IMR-90 (cell line): Measurements from ENCODE around the gene ACTR2. TPM values are rescaled to one million over a fixed set of nuclear protein-coding genes. Genes with fewer than 3 reads are reported as not detected.

Experiments
- ATAC-seq: fragments of 200-7000 bp; cut with Tn5 transposase; 2 replicates; pipeline ENCODE4 v1.9.1; 2020; ENCODE audit warnings: low read depth, mild to moderate bottlenecking, moderate library complexity
- BruUV-seq: library from RNA; stranded (reverse); fragments of 400-500 nt; replicated peaks from 2 replicates; lab custom pipeline; 2021; lab: Mats Ljungman, UMichigan
- CTCF ChIA-PET: fragments of 300-600 bp; formaldehyde crosslinking; extraction: SDS; loops from one replicate; lab custom pipeline; 2021; ENCODE audit warnings: antibody characterized with exemption; lab: Yijun Ruan, JAX
- POLR2A ChIA-PET: fragments of 300-600 bp; sonication (Branson Sonifier 250); formaldehyde crosslinking; loops from one replicate; lab custom pipeline; 2022; ENCODE audit warnings: antibody characterized with exemption; ENCODE audit not compliant: unreplicated experiment; lab: Charles Lee
- DNase-seq: peaks from one replicate; pipeline ENCODE4 v3.0.0; 2013
- H2AFZ ChIP-seq: replicated peaks from 2 replicates; pipeline ENCODE3; 2013; ENCODE audit warnings: low read length, mild to moderate bottlenecking; ENCODE audit not compliant: poor library complexity
- H2AK5ac ChIP-seq: 2 replicates; pipeline ENCODE4 v1.6.1; 2013; ENCODE audit warnings: low read depth, low read length, inconsistent platforms
- H2AK9ac ChIP-seq: replicated peaks from 2 replicates; pipeline ENCODE3; 2013; ENCODE audit warnings: mild to moderate bottlenecking, low read depth, low read length, moderate library complexity; ENCODE audit not compliant: poor library complexity
- H2BK120ac ChIP-seq: 2 replicates; pipeline ENCODE4 v1.6.1; 2013; ENCODE audit warnings: low read depth, low read length, inconsistent platforms
- H2BK15ac ChIP-seq: 3 replicates; pipeline ENCODE4 v1.6.1; 2013; ENCODE audit warnings: low read depth, low read length, inconsistent platforms
- H2BK20ac ChIP-seq: 2 replicates; pipeline ENCODE4 v1.6.1; 2013; ENCODE audit warnings: low read depth, mild to moderate bottlenecking, inconsistent platforms, low read length, moderate library complexity
- H2BK5ac ChIP-seq: 2 replicates; pipeline ENCODE4 v1.6.1; 2013; ENCODE audit warnings: mild to moderate bottlenecking, low read depth, low read length, inconsistent platforms; ENCODE audit not compliant: poor library complexity, severe bottlenecking
- H3K14ac ChIP-seq: replicated peaks from 2 replicates; pipeline ENCODE4 v1.6.1; 2013; ENCODE audit warnings: low read depth, low read length, inconsistent platforms
- H3K18ac ChIP-seq: 2 replicates; pipeline ENCODE4 v1.6.1; 2013; ENCODE audit warnings: low read depth, low read length, control low read depth
- H3K23ac ChIP-seq: 2 replicates; pipeline ENCODE4 v1.6.1; 2013; ENCODE audit warnings: low read depth, low read length, inconsistent platforms
- H3K27ac ChIP-seq: 2 replicates; pipeline ENCODE4 v1.5.1; 2013; ENCODE audit warnings: mild to moderate bottlenecking, control low read depth, low read length; ENCODE audit not compliant: insufficient read depth
- H3K27me3 ChIP-seq: 2 replicates; pipeline ENCODE4 v1.6.1; 2013; ENCODE audit warnings: low read length; ENCODE audit not compliant: control insufficient read depth, insufficient read depth
- H3K36me3 ChIP-seq: 2 replicates; pipeline ENCODE4 v1.6.1; 2013; ENCODE audit warnings: low read length, mixed read lengths; ENCODE audit not compliant: control insufficient read depth, insufficient read depth
- H3K4ac ChIP-seq: 2 replicates; pipeline ENCODE4 v1.6.1; 2013; ENCODE audit warnings: low read depth, low read length, inconsistent platforms
- H3K4me1 ChIP-seq: 2 replicates; pipeline ENCODE4 v1.6.1; 2013; ENCODE audit warnings: low read length, mixed read lengths; ENCODE audit not compliant: control insufficient read depth, insufficient read depth
- H3K4me2 ChIP-seq: 2 replicates; pipeline ENCODE4 v1.6.1; 2013; ENCODE audit warnings: low read depth, mild to moderate bottlenecking, control low read depth, low read length, moderate library complexity
- H3K4me3 ChIP-seq: 2 replicates; pipeline ENCODE4 v1.5.1; 2013; ENCODE audit warnings: low read depth, mild to moderate bottlenecking, control low read depth, low read length, moderate library complexity; ENCODE audit not compliant: insufficient read depth
- H3K56ac ChIP-seq: 2 replicates; pipeline ENCODE4 v1.6.1; 2013; ENCODE audit warnings: low read length, inconsistent platforms; ENCODE audit not compliant: insufficient read depth; ENCODE audit errors: extremely low read depth
- H3K79me1 ChIP-seq, 2 experiments: 2 replicates each; pipeline ENCODE4 v1.6.1; 2013; ENCODE audit warnings: low read length in 2 of 2, inconsistent platforms in 1 of 2, low read depth in 1 of 2
- H3K9ac ChIP-seq: 2 replicates; pipeline ENCODE4 v1.6.1; 2013; ENCODE audit warnings: low read depth, low read length, control low read depth
- H3K9me1 ChIP-seq: 2 replicates; pipeline ENCODE4 v1.6.1; 2013; ENCODE audit warnings: low read length, inconsistent platforms; ENCODE audit not compliant: insufficient read depth
- H3K9me3 ChIP-seq: 2 replicates; pipeline ENCODE4 v1.6.1; 2013; ENCODE audit warnings: low read length; ENCODE audit not compliant: control insufficient read depth, insufficient read depth
- H4K20me1 ChIP-seq: 2 replicates; pipeline ENCODE4 v1.6.1; 2013; ENCODE audit warnings: low read length, inconsistent platforms; ENCODE audit not compliant: insufficient read depth
- H4K5ac ChIP-seq: 2 replicates; pipeline ENCODE4 v1.6.1; 2013; ENCODE audit warnings: mild to moderate bottlenecking, low read depth, low read length, control low read depth
- H4K8ac ChIP-seq, 2 experiments: 2 replicates each; pipeline ENCODE4 v1.6.1; 2013; ENCODE audit warnings: low read depth in 2 of 2, low read length in 2 of 2, control low read depth in 1 of 2, inconsistent platforms in 1 of 2
- H4K91ac ChIP-seq: 2 replicates; pipeline ENCODE4 v1.6.1; 2013; ENCODE audit warnings: low read depth, low read length, inconsistent platforms; ENCODE audit not compliant: insufficient read depth
- FOS ChIP-seq: fragments of 150-350 bp; IDR thresholded peaks from 2 replicates; pipeline ENCODE4 v1.6.1; 2016; ENCODE audit warnings: low read depth, low read length
- MAFK ChIP-seq: IDR thresholded peaks from 2 replicates; pipeline ENCODE4 v1.6.1; 2012; ENCODE audit warnings: low read depth, low read length, improper control_type of control experiment
- MAZ ChIP-seq: IDR thresholded peaks from 2 replicates; pipeline ENCODE4 v1.6.1; 2012; ENCODE audit warnings: low read depth, mild to moderate bottlenecking, low read length, improper control_type of control experiment, moderate library complexity, borderline replicate concordance
- RAD21 ChIP-seq: IDR thresholded peaks from 2 replicates; pipeline ENCODE4 v1.6.1; 2012; ENCODE audit warnings: low read length, improper control_type of control experiment
- RFX5 ChIP-seq: IDR thresholded peaks from 2 replicates; pipeline ENCODE4 v1.8.0; 2012; ENCODE audit warnings: low read depth, mild to moderate bottlenecking, low read length, moderate library complexity
- SMC3 ChIP-seq: fragments of 150-350 bp; IDR thresholded peaks from 2 replicates; pipeline ENCODE4 v1.6.1; 2016; ENCODE audit warnings: low read depth, mild to moderate bottlenecking, antibody characterized with exemption, low read length, moderate library complexity
- WGBS, 2 experiments: methylation state at CpG; one replicate each; pipeline versions ENCODE4 v1.1.5 to v1.1.7; 2013; ENCODE audit warnings: missing lambda C conversion rate in 2 of 2; ENCODE audit not compliant: insufficient read length in 1 of 2; ENCODE audit errors: extremely low coverage in 2 of 2; 5-methylcytosine and 5-hydroxymethylcytosine counted together
- dilution Hi-C: fragments of 300-500 bp; cut with HindIII; formaldehyde crosslinking; loops from one replicate; pipeline ENCODE4 v1.14.3; 2018; ENCODE audit warnings: low sequenced_read_pairs; ENCODE audit not compliant: unreplicated experiment
- in situ Hi-C: fragments of 300-500 bp; cut with MboI; formaldehyde crosslinking; loops from 3 replicates; pipeline ENCODE4 v1.14.3; 2019; ENCODE audit warnings: low sequenced_read_pairs, inconsistent platforms, mixed read lengths
- intact Hi-C: fragments of 100-400 bp; cut with micrococcal nuclease; formaldehyde crosslinking; loops from 2 replicates; pipeline ENCODE4 v1.10.0; 2022
- polyA plus RNA-seq, 3 experiments: library from polyadenylated mRNA; depleted of rRNA; stranded (reverse); fragments of >200 nt; gene quantifications; 2 replicates each; pipeline ENCODE4 v1.2.3, GENCODE V29; 2012; ENCODE audit warnings: low replicate concordance in 1 of 3
- total RNA-seq: library from RNA; depleted of rRNA; stranded (reverse); fragments of >200 nt; gene quantifications from 2 replicates; pipeline ENCODE4 v1.2.3, GENCODE V29; 2012
- TF ChIP-seq, protein P1 (sequence below): conservative IDR thresholded peaks from 2 replicates; pipeline ENCODE4 v1.5.1; 2012; ENCODE audit warnings: mild to moderate bottlenecking, low read depth, low read length, improper control_type of control experiment
- TF ChIP-seq, protein P2 (sequence below): fragments of 150-350 bp; IDR thresholded peaks from 2 replicates; pipeline ENCODE4 v1.6.1; 2016; ENCODE audit warnings: low read depth, mild to moderate bottlenecking, low read length, moderate library complexity, borderline replicate concordance

ACTR2 gene
- total and polyA plus RNA-seq, 2 of the 4 experiments (the other 2 are of a cell fraction) = 141 to 205 TPM

GRCh38 chr2:65186093-65186868 lies 41.4 kb upstream of the ACTR2 start:
- in situ Hi-C loops (no loop called here), intact Hi-C loops (loop anchor here (2.0 to 5.0 kb wide), 3 partner anchors 121 to 386 kb away; no protein-coding TSS in a partner anchor)
- H3K14ac ChIP-seq = no peak overlapping the region

More at GRCh38 chr2:65186093-65186868, 41.4 kb upstream of the ACTR2 start:
- no peak overlapping the region for H3K4ac ChIP-seq
- H3K4me3 ChIP-seq = no peak overlapping the region
- no peak overlapping the region for H2BK20ac ChIP-seq
- no peaks in the 10 kb centered on the region for H3K79me1 ChIP-seq
- no peak overlapping the region for H4K8ac ChIP-seq
- H4K91ac ChIP-seq = no peak overlapping the region
- WGBS, 2 experiments = 93% methylated on average over 5 of the region's 23 CpGs; no CpG with 5 or more reads in 1 of the 2 experiments
- no peak for DNase-seq
- H4K20me1 ChIP-seq = no peaks in the 10 kb centered on the region
- no peak overlapping the region for H3K4me2 ChIP-seq
- peaks cover 2% of the 10 kb centered on the region; the same call in 1 of the 2 replicates for H3K27me3 ChIP-seq
- H2BK5ac ChIP-seq = no peak overlapping the region
- H3K4me1 ChIP-seq = peaks cover 3% of the 10 kb centered on the region; the same call in 1 of the 2 replicates
- H3K56ac ChIP-seq = no peak overlapping the region
- H3K9ac ChIP-seq = no peak overlapping the region
- BruUV-seq = no TSS peak
- no peak overlapping the region for H2AFZ ChIP-seq
- ATAC-seq = no peak
- H3K23ac ChIP-seq = no peak overlapping the region
- H2BK15ac ChIP-seq = no peak overlapping the region
- H2BK120ac ChIP-seq = no peak overlapping the region
- no peaks in the 10 kb centered on the region for H3K36me3 ChIP-seq
- no peak overlapping the region for H2AK5ac ChIP-seq
- CTCF ChIA-PET = interaction anchor here (0.6 to 1.6 kb wide), 12 partner anchors 8 to 540 kb away, joined by 3 to 6 read pairs (median 4); no protein-coding TSS in a partner anchor
- no peak overlapping the region for H4K5ac ChIP-seq
- dilution Hi-C loops = no loop called here
- POLR2A ChIA-PET = interaction anchor here (0.6 kb wide), 1 partner anchor 249 kb away, joined by 6 read pairs; no protein-coding TSS in a partner anchor
- H3K18ac ChIP-seq = no peak overlapping the region
- no peak overlapping the region for H2AK9ac ChIP-seq
- no peaks in the 10 kb centered on the region for H3K9me3 ChIP-seq
- no peaks in the 10 kb centered on the region for H3K9me1 ChIP-seq
- TF ChIP-seq, protein P1, sequence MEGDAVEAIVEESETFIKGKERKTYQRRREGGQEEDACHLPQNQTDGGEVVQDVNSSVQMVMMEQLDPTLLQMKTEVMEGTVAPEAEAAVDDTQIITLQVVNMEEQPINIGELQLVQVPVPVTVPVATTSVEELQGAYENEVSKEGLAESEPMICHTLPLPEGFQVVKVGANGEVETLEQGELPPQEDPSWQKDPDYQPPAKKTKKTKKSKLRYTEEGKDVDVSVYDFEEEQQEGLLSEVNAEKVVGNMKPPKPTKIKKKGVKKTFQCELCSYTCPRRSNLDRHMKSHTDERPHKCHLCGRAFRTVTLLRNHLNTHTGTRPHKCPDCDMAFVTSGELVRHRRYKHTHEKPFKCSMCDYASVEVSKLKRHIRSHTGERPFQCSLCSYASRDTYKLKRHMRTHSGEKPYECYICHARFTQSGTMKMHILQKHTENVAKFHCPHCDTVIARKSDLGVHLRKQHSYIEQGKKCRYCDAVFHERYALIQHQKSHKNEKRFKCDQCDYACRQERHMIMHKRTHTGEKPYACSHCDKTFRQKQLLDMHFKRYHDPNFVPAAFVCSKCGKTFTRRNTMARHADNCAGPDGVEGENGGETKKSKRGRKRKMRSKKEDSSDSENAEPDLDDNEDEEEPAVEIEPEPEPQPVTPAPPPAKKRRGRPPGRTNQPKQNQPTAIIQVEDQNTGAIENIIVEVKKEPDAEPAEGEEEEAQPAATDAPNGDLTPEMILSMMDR = no peak
- TF ChIP-seq SMC3 (no peak), MAZ (no peak), MAFK (no peak), RAD21 (no peak), FOS (no peak), RFX5 (no peak)
- TF ChIP-seq, protein P2, sequence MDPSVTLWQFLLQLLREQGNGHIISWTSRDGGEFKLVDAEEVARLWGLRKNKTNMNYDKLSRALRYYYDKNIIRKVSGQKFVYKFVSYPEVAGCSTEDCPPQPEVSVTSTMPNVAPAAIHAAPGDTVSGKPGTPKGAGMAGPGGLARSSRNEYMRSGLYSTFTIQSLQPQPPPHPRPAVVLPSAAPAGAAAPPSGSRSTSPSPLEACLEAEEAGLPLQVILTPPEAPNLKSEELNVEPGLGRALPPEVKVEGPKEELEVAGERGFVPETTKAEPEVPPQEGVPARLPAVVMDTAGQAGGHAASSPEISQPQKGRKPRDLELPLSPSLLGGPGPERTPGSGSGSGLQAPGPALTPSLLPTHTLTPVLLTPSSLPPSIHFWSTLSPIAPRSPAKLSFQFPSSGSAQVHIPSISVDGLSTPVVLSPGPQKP = no peak
- no peak overlapping the region for H3K27ac ChIP-seq
